B cell (primary cell): ENCODE results near the gene RASGEF1B. TPM values are rescaled to one million over a fixed set of nuclear protein-coding genes. Genes with fewer than 3 reads are reported as not detected.
A peak's percentile ranks its signal among the peaks of the same experiment; 100 is the strongest.

ENCODE experiments used
- ATAC-seq: fragments of 200-7000 bp; cut with Tn5 transposase; one replicate; pipeline ENCODE4 v1.10.0; 2021; ENCODE audit warnings: low read depth, mild to moderate bottlenecking, moderate number of reproducible peaks, moderate library complexity
- CTCF ChIA-PET: fragments of 350-600 bp; sonication (Branson Sonifier 250); formaldehyde crosslinking; loops from one replicate; lab custom pipeline; 2021; ENCODE audit warnings: antibody characterized with exemption, inconsistent platforms; lab: Charles Lee
- POLR2A ChIA-PET: fragments of 350-600 bp; sonication (Branson Sonifier 250); formaldehyde crosslinking; loops from one replicate; lab custom pipeline; 2021; ENCODE audit warnings: antibody characterized with exemption; lab: Charles Lee
- DNase-seq: peaks from one replicate; pipeline ENCODE4 v3.0.0; 2013
- H2AFZ ChIP-seq: 2 replicates; pipeline ENCODE4 v1.6.1; 2012; ENCODE audit warnings: mild to moderate bottlenecking, low read depth, low read length; ENCODE audit not compliant: insufficient read depth, poor library complexity, severe bottlenecking
- H3K27ac ChIP-seq, 2 donors: 1 replicate in 1 of 2; 2 replicates in 1 of 2; pipeline ENCODE4 v1.5.1; 2012 to 2013; ENCODE audit warnings: low read length in 2 of 2, mild to moderate bottlenecking in 2 of 2, moderate library complexity in 1 of 2
- H3K27me3 ChIP-seq, 4 experiments: fragments of 200-600 bp in 1 of 4; sonication (generic) in 1 of 4; replicated peaks in 1 of 4; 1 replicate in 2 of 4; 2 replicates in 2 of 4; pipeline versions ENCODE4 v1.6.1 to v1.7.0; 2013 to 2016; ENCODE audit warnings: low read length in 3 of 4, mild to moderate bottlenecking in 2 of 4, mixed read lengths in 1 of 4, moderate library complexity in 1 of 4; ENCODE audit not compliant: insufficient read depth in 4 of 4, control insufficient read depth in 3 of 4; ENCODE audit errors: control extremely low read depth in 1 of 4
- H3K36me3 ChIP-seq, 2 experiments: replicated peaks in 1 of 2; 1 replicate in 1 of 2; 2 replicates in 1 of 2; pipeline versions ENCODE4 v1.6.1 to v1.7.1; 2013; ENCODE audit warnings: low read length in 1 of 2; ENCODE audit not compliant: insufficient read depth in 2 of 2, control insufficient read depth in 1 of 2; ENCODE audit errors: control extremely low read depth in 1 of 2, extremely low read depth in 1 of 2
- H3K4me1 ChIP-seq, 2 donors: fragments of 200-600 bp in 1 of 2; sonication (generic) in 1 of 2; 1 replicate in 1 of 2; 2 replicates in 1 of 2; pipeline versions ENCODE4 v1.5.1 to v1.6.1; 2013 to 2017; ENCODE audit warnings: low read length in 2 of 2; ENCODE audit not compliant: control insufficient read depth in 2 of 2, insufficient read depth in 2 of 2
- H3K4me2 ChIP-seq: replicated peaks from 2 replicates; pipeline ENCODE3; 2012; ENCODE audit warnings: mild to moderate bottlenecking, low read depth, low read length; ENCODE audit not compliant: poor library complexity, severe bottlenecking
- H3K4me3 ChIP-seq, 5 experiments: fragments of 200-600 bp in 1 of 5; sonication (generic) in 1 of 5; 1 replicate in 3 of 5; 2 replicates in 2 of 5; pipeline versions ENCODE4 v1.5.1 to v1.7.0; 2011 to 2016; ENCODE audit warnings: low read length in 4 of 5, mild to moderate bottlenecking in 4 of 5, low read depth in 2 of 5, control low read depth in 1 of 5, moderate library complexity in 1 of 5; ENCODE audit not compliant: insufficient read depth in 1 of 5; ENCODE audit errors: control extremely low read depth in 1 of 5, extremely low read depth in 1 of 5
- H3K79me2 ChIP-seq: fragments of 200-600 bp; sonication (generic); one replicate; pipeline ENCODE4 v1.6.0; 2016; ENCODE audit warnings: low read length; ENCODE audit not compliant: control insufficient read depth, insufficient read depth
- H3K9ac ChIP-seq: fragments of 200-600 bp; sonication (generic); 2 replicates; pipeline ENCODE4 v1.6.1; 2017; ENCODE audit warnings: mild to moderate bottlenecking, low read length, moderate library complexity
- H3K9me3 ChIP-seq, 3 donors: one replicate each; pipeline versions ENCODE4 v1.6.1 to v1.7.1; 2013; ENCODE audit warnings: low read length in 2 of 3; ENCODE audit not compliant: control insufficient read depth in 2 of 3, insufficient read depth in 1 of 3; ENCODE audit errors: control extremely low read depth in 1 of 3
- H4K20me1 ChIP-seq: 2 replicates; pipeline ENCODE4 v1.6.0; 2012; ENCODE audit warnings: mild to moderate bottlenecking, low read length; ENCODE audit not compliant: insufficient read depth, control insufficient read depth, poor library complexity, severe bottlenecking
- H3K27ac Mint-ChIP-seq: one replicate; pipeline ENCODE4 v1.8.0; 2021; ENCODE audit warnings: mixed read lengths
- H3K27me3 Mint-ChIP-seq: one replicate; pipeline ENCODE4 v1.8.0; 2021; ENCODE audit warnings: mixed read lengths
- H3K4me1 Mint-ChIP-seq: one replicate; pipeline ENCODE4 v1.8.0; 2021; ENCODE audit warnings: mixed read lengths
- H3K4me3 Mint-ChIP-seq: one replicate; pipeline ENCODE4 v1.8.0; 2021; ENCODE audit warnings: mixed read lengths
- H3K9me3 Mint-ChIP-seq: one replicate; pipeline ENCODE4 v1.8.0; 2022; ENCODE audit warnings: mixed read lengths; ENCODE audit not compliant: insufficient read depth
- CTCF ChIP-seq: fragments of 200-600 bp; IDR thresholded peaks from one replicate; pipeline ENCODE4 v1.8.0; 2022; ENCODE audit warnings: antibody characterized with exemption, mild to moderate bottlenecking
- EZH2 ChIP-seq: IDR thresholded peaks from 2 replicates; pipeline ENCODE4 v1.6.1; 2012; ENCODE audit warnings: borderline replicate concordance, low read depth, mild to moderate bottlenecking, moderate library complexity, low read length; ENCODE audit not compliant: insufficient read depth, poor library complexity, severe bottlenecking
- WGBS: methylation state at CpG from one replicate; pipeline ENCODE4 v1.1.5; 2013; ENCODE audit warnings: missing lambda C conversion rate; ENCODE audit not compliant: insufficient coverage; 5-methylcytosine and 5-hydroxymethylcytosine counted together
- intact Hi-C: fragments of 100-400 bp; cut with micrococcal nuclease; formaldehyde crosslinking; loops from one replicate; pipeline ENCODE4 v1.10.0; 2022
- polyA plus RNA-seq: library from polyadenylated mRNA; depleted of rRNA; stranded (reverse); fragments of >200 nt; gene quantifications from 2 replicates; pipeline ENCODE4 v1.2.3, GENCODE V29; 2012
- total RNA-seq, 2 donors: library from RNA; stranded (reverse); fragments of 120-200 nt in 1 of 2; gene quantifications; 1 replicate in 1 of 2; 2 replicates in 1 of 2; pipeline versions ENCODE4 v1.2.3 to v1.2.4, GENCODE V29; 2013 to 2022

Gene RASGEF1B
- total and polyA plus RNA-seq, 2 donors (not counting 1 experiment from before 2014, with no cell fraction given): 20.4 to 130 TPM

- Histone ChIP-seq H3K27ac (no peak overlapping the region), H3K9ac (no peak overlapping the region), H3K36me3 (peaks cover 3 to 50% of the 10 kb centered on the region in 2 experiments), H2AFZ (no peak overlapping the region), H3K4me1 (peaks cover 12 to 24% of the 10 kb centered on the region in 2 donors), H3K9me3 (no peaks in the 10 kb centered on the region), H3K79me2 (no peaks in the 10 kb centered on the region), H3K4me3 (no peak overlapping the region), H4K20me1 (peaks cover 18% of the 10 kb centered on the region), H3K27me3 (no peaks in the 10 kb centered on the region), H3K4me2 (no peak overlapping the region)
- Mint-ChIP-seq H3K27ac (peak overlapping the region; percentile 27), H3K27me3 (no peaks in the 10 kb centered on the region), H3K4me3 (no peak overlapping the region), H3K9me3 (no peaks in the 10 kb centered on the region), H3K4me1 (peaks cover 33% of the 10 kb centered on the region)
- intact Hi-C loops: loop anchor here (5.0 kb wide), 2 partner anchors 417 to 947 kb away; partner anchors contain the start of gene HNRNPD
- ATAC-seq (no peak), DNase-seq (no peak)
- POLR2A ChIA-PET: no interaction called here
- 100% methylated on average over 2 of the region's 5 CpGs for WGBS
- no peak for TF ChIP-seq EZH2
- TF ChIP-seq CTCF: no peak
- CTCF ChIA-PET: interaction anchor here (1.2 to 1.5 kb wide), 3 partner anchors 30 to 419 kb away, joined by 3 to 8 read pairs (median 3); no protein-coding TSS in a partner anchor
Observed at GRCh38 chr4:81424816-81425755, 46.6 kb downstream of the RASGEF1B start.
